AG04449 (cell line): ENCODE results near the gene WTIP.

Experiments used
- CTCF ChIA-PET: fragments of 350-600 bp; formaldehyde crosslinking; extraction: SDS; loops from one replicate; lab custom pipeline; 2021; ENCODE audit warnings: antibody characterized with exemption; lab: Yijun Ruan, JAX
- POLR2A ChIA-PET: fragments of 400-600, 350-600 bp; formaldehyde crosslinking; extraction: SDS; loops from one replicate; lab custom pipeline; 2020; ENCODE audit warnings: antibody characterized with exemption, inconsistent platforms; lab: Yijun Ruan, JAX
- DNase-seq: peaks from one replicate; pipeline ENCODE4 v3.0.0-alpha.2; 2010; ENCODE audit warnings: low read depth, low spot score
- H3K4me3 ChIP-seq: 2 replicates; pipeline ENCODE4 v1.5.1; 2011; ENCODE audit warnings: low read depth, mild to moderate bottlenecking, control low read depth, low read length
- CTCF ChIP-seq: IDR thresholded peaks from one replicate; pipeline ENCODE4 v1.5.1; 2011; ENCODE audit warnings: mild to moderate bottlenecking, moderate library complexity, low read length, control low read depth, inconsistent platforms; ENCODE audit not compliant: insufficient read depth; ENCODE audit errors: missing control alignments

WTIP gene

GRCh38 chr19:34519602-34520001 lies 38.0 kb downstream of the WTIP start:
- ChIA-PET POLR2A (no interaction called here), CTCF (interaction anchor here (0.5 to 1.5 kb wide), 2 partner anchors 17 to 815 kb away, joined by 3 to 5 read pairs; no protein-coding TSS in a partner anchor)
- no peak for DNase-seq
- TF ChIP-seq CTCF: no peak
- H3K4me3 ChIP-seq: no peak overlapping the region

- TF ChIP-seq CTCF: no peak
- POLR2A ChIA-PET: no interaction called here
- CTCF ChIA-PET: no interaction called here
- no peak overlapping the region for H3K4me3 ChIP-seq
- DNase-seq: no peak
Measured at GRCh38 chr19:34523408-34523807, 41.9 kb downstream of the WTIP start.

- no peak for TF ChIP-seq CTCF
- no peak for DNase-seq
- POLR2A ChIA-PET: no interaction called here
- H3K4me3 ChIP-seq: no peak overlapping the region
- CTCF ChIA-PET: no interaction called here
Measured at GRCh38 chr19:34525001-34525400, 43.4 kb downstream of the WTIP start.

GRCh38 chr19:34534206-34534605 lies 52.6 kb downstream of the WTIP start:
- H3K4me3 ChIP-seq: no peak overlapping the region
- TF ChIP-seq CTCF: no peak
- ChIA-PET CTCF (no interaction called here), POLR2A (no interaction called here)
- no peak for DNase-seq

- ChIA-PET POLR2A (no interaction called here), CTCF (no interaction called here)
- no peak overlapping the region for H3K4me3 ChIP-seq
- no peak for TF ChIP-seq CTCF
- DNase-seq: no peak
Measured at GRCh38 chr19:34539396-34539795, 57.8 kb downstream of the WTIP start.

- POLR2A ChIA-PET: no interaction called here
- CTCF ChIA-PET: no interaction called here
- H3K4me3 ChIP-seq: no peak overlapping the region
- DNase-seq: no peak
- TF ChIP-seq CTCF: no peak
Measured at GRCh38 chr19:34540811-34541557, 59.4 kb downstream of the WTIP start.
